ENCODE data around the gene DCTN3. TPM values are rescaled to one million over a fixed set of nuclear protein-coding genes. Genes with fewer than 3 reads are reported as not detected.
A peak's percentile ranks its signal among the peaks of the same experiment; 100 is the strongest.

The DCTN3 gene
- total and polyA plus RNA-seq, 9 of the 15 experiments (the other 6 are each of a cell fraction or from before 2014, with no cell fraction given), result 11.0 to 51.0 (median 41.9) TPM

DNA sequence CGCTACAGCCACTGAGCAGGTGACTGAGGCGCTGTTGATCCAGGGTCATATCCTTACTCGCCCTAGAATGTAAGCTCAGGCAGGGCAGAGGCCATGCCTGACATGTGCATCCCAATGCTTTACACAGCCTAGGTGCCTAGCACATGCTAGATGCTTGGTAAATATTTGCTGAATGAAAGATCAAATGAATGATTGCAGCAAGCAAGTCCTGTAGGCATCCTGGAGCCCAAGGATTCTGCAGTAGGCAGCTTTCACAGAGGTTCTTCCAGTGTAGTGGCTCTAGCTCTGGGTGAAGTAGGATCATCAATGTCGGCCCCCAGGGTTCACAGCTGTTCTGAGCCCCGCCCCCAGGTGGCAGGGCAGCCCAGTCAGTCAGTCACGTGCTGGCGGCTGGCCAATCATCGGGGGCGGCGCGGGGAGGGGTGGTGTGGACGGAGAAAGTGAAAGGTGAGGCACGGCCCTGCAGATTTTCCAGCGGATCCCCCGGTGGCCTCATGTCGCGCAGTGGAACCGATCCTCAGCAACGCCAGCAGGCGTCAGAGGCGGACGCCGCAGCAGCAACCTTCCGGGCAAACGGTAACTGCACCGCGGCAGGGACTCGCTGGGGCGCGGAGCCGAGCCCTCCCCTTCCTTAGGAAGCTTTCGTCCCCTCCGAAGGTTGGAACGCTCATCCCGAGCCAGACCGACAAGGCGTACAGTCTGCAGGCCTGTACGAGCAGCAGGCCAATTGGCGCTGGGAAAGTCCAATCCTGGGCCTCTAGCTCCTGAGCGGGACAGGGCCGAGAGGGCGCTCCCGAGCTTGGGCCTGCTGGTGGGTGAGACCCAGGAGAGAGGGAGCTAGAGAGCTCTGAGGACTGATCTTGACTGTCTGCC is 26.2 kb upstream of the DCTN3 start, which contains the start of gene GALT:
TSS of gene GALT (plus strand) at position 465 of the 873 bp plus-strand sequence. CDS start at position 495, 30 bp downstream.
- H2AFZ ChIP-seq (ENCODE audit: low read depth, low read length), result peak within 1 kb of the TSS; percentile 97
- DNase-seq (ENCODE audit: extremely low read depth in 1 of 4, low spot score in 3 of 4) (peak; percentile 92 to 97 (median 96)), FAIRE-seq (peak; percentile 79), ATAC-seq (peak; percentile 90)
- H3K4me2 ChIP-seq (ENCODE audit: insufficient read depth, low read length), result peak within 1 kb of the TSS; percentile 92
- no peaks in the 10 kb centered on the region for H3K9me3 ChIP-seq (replicated peaks; ENCODE audit: control insufficient read depth, insufficient read depth, low read depth, low read length)
- ChIA-PET CTCF (ENCODE audit: low intra/inter-chr PET ratio) (interaction anchor here (1.0 to 1.4 kb wide), 2 partner anchors 19 to 55 kb away, joined by 3 read pairs; a partner anchor contains a TSS), POLR2A (interaction anchor here (0.6 to 1.3 kb wide), 8 partner anchors 8 to 774 kb away, joined by 3 to 7 read pairs (median 4); partner anchors contain the start of genes DCTN3 and SIGMAR1)
- H3K36me3 ChIP-seq (ENCODE audit: control insufficient read depth, insufficient read depth, low read length), result peaks cover 27% of the 10 kb centered on the region; the same call in 2 of the 3 replicates
- H3K9ac ChIP-seq (ENCODE audit: insufficient read depth in 1 of 2, low read depth in 2 of 2, low read length in 2 of 2), result peak within 1 kb of the TSS; percentile 80 to 90
- in situ Hi-C loops (cut with MboI), result no loop called here
- peaks cover 22 to 28% of the 10 kb centered on the region in 2 experiments; a peak in 4 of 5 replicates for H3K4me1 ChIP-seq (replicated peaks in 1 of 2; ENCODE audit: control insufficient read depth in 2 of 2, insufficient read depth in 2 of 2, low read length in 2 of 2)
- H3K27me3 ChIP-seq (ENCODE audit: control insufficient read depth in 2 of 2, insufficient read depth in 2 of 2, low read length in 2 of 2), result no peaks in the 10 kb centered on the region
- H4K20me1 ChIP-seq (replicated peaks; ENCODE audit: control insufficient read depth, insufficient read depth, low read length), result no peaks in the 10 kb centered on the region
- H3K9me1 ChIP-seq (ENCODE audit: control insufficient read depth, insufficient read depth, low read length), result peaks cover 7% of the 10 kb centered on the region
- TSS peak; percentile 58 for BruUV-seq (replicated peaks)
- peak within 1 kb of the TSS; percentile 75 for H3K27ac ChIP-seq (ENCODE audit: extremely low read depth, low read depth, low read length)
- WGBS (ENCODE audit: insufficient coverage, low coverage, missing lambda C conversion rate), result 3% methylated on average over 33 of the region's 43 CpGs
- H3K4me3 ChIP-seq, result peak within 1 kb of the TSS; percentile 84
- H3K79me2 ChIP-seq (ENCODE audit: control insufficient read depth, insufficient read depth, low read length), result peaks cover 21% of the 10 kb centered on the region
- intact Hi-C loops (cut with micrococcal nuclease), result no loop called here
- TF ChIP-seq SUPT5H (IDR thresholded peaks at IDR 0.05) (peak; percentile 57; the same call in 1 of the 2 replicates), L3MBTL2 (IDR thresholded peaks at IDR 0.05) (peak; percentile 69), NRF1 (conservative IDR thresholded peaks at IDR 0.05 in 1 of 2, IDR thresholded peaks at IDR 0.05 in 1 of 2) (peak in 1 of 2 experiments; percentile 57; a peak in 2 of 4 replicates), SAFB (IDR thresholded peaks at IDR 0.05; ENCODE audit: borderline replicate concordance, low read depth, low read length) (no peak), EGR1 (conservative IDR thresholded peaks at IDR 0.05) (peak; percentile 55)
- TF ChIP-seq, protein P1, sequence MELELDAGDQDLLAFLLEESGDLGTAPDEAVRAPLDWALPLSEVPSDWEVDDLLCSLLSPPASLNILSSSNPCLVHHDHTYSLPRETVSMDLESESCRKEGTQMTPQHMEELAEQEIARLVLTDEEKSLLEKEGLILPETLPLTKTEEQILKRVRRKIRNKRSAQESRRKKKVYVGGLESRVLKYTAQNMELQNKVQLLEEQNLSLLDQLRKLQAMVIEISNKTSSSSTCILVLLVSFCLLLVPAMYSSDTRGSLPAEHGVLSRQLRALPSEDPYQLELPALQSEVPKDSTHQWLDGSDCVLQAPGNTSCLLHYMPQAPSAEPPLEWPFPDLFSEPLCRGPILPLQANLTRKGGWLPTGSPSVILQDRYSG (tag; conservative IDR thresholded peaks at IDR 0.05; ENCODE audit: low read depth), result no peak
- TF ChIP-seq, protein P2, sequence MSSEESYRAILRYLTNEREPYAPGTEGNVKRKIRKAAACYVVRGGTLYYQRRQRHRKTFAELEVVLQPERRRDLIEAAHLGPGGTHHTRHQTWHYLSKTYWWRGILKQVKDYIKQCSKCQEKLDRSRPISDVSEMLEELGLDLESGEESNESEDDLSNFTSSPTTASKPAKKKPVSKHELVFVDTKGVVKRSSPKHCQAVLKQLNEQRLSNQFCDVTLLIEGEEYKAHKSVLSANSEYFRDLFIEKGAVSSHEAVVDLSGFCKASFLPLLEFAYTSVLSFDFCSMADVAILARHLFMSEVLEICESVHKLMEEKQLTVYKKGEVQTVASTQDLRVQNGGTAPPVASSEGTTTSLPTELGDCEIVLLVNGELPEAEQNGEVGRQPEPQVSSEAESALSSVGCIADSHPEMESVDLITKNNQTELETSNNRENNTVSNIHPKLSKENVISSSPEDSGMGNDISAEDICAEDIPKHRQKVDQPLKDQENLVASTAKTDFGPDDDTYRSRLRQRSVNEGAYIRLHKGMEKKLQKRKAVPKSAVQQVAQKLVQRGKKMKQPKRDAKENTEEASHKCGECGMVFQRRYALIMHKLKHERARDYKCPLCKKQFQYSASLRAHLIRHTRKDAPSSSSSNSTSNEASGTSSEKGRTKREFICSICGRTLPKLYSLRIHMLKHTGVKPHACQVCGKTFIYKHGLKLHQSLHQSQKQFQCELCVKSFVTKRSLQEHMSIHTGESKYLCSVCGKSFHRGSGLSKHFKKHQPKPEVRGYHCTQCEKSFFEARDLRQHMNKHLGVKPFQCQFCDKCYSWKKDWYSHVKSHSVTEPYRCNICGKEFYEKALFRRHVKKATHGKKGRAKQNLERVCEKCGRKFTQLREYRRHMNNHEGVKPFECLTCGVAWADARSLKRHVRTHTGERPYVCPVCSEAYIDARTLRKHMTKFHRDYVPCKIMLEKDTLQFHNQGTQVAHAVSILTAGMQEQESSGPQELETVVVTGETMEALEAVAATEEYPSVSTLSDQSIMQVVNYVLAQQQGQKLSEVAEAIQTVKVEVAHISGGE (CRISPR knock-in tag; IDR thresholded peaks at IDR 0.05), result peak in 1 of 3 experiments; percentile 25; a peak in 1 of 6 replicates
- TF ChIP-seq, protein P3, sequence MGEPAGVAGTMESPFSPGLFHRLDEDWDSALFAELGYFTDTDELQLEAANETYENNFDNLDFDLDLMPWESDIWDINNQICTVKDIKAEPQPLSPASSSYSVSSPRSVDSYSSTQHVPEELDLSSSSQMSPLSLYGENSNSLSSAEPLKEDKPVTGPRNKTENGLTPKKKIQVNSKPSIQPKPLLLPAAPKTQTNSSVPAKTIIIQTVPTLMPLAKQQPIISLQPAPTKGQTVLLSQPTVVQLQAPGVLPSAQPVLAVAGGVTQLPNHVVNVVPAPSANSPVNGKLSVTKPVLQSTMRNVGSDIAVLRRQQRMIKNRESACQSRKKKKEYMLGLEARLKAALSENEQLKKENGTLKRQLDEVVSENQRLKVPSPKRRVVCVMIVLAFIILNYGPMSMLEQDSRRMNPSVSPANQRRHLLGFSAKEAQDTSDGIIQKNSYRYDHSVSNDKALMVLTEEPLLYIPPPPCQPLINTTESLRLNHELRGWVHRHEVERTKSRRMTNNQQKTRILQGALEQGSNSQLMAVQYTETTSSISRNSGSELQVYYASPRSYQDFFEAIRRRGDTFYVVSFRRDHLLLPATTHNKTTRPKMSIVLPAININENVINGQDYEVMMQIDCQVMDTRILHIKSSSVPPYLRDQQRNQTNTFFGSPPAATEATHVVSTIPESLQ (CRISPR knock-in tag; IDR thresholded peaks at IDR 0.05), result 0 out of 2 replicates have a peak, but pooled peaks have one; percentile 17
- TF ChIP-seq, protein P4, sequence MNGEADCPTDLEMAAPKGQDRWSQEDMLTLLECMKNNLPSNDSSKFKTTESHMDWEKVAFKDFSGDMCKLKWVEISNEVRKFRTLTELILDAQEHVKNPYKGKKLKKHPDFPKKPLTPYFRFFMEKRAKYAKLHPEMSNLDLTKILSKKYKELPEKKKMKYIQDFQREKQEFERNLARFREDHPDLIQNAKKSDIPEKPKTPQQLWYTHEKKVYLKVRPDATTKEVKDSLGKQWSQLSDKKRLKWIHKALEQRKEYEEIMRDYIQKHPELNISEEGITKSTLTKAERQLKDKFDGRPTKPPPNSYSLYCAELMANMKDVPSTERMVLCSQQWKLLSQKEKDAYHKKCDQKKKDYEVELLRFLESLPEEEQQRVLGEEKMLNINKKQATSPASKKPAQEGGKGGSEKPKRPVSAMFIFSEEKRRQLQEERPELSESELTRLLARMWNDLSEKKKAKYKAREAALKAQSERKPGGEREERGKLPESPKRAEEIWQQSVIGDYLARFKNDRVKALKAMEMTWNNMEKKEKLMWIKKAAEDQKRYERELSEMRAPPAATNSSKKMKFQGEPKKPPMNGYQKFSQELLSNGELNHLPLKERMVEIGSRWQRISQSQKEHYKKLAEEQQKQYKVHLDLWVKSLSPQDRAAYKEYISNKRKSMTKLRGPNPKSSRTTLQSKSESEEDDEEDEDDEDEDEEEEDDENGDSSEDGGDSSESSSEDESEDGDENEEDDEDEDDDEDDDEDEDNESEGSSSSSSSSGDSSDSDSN (IDR thresholded peaks at IDR 0.05; ENCODE audit: borderline replicate concordance in 1 of 2, low read depth in 2 of 2, low read length in 2 of 2), result peak; percentile 59 to 71; a peak in 3 of 4 replicates

All from K562 (cell line).